ENCODE data around the gene MPC1.

The MPC1 gene

DNA sequence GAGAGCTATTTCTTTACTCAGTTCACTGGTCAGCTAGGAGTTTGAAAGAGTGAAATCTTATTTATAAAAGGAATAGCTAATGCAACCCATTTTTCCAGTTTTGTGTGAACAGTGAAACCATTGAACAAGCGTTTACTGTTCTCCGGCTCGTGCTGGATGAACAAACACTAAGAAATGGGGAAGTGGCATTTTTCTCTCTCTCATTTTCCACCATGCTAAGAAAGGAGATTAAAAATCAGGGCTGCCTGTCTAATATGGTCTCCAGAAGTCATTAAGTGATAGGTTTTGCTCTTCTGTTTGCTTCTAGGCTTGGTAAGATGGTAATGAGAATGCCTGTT lies 39.6 kb downstream of the MPC1 start:
- peak; percentile 89 for DNase-seq

DNA sequence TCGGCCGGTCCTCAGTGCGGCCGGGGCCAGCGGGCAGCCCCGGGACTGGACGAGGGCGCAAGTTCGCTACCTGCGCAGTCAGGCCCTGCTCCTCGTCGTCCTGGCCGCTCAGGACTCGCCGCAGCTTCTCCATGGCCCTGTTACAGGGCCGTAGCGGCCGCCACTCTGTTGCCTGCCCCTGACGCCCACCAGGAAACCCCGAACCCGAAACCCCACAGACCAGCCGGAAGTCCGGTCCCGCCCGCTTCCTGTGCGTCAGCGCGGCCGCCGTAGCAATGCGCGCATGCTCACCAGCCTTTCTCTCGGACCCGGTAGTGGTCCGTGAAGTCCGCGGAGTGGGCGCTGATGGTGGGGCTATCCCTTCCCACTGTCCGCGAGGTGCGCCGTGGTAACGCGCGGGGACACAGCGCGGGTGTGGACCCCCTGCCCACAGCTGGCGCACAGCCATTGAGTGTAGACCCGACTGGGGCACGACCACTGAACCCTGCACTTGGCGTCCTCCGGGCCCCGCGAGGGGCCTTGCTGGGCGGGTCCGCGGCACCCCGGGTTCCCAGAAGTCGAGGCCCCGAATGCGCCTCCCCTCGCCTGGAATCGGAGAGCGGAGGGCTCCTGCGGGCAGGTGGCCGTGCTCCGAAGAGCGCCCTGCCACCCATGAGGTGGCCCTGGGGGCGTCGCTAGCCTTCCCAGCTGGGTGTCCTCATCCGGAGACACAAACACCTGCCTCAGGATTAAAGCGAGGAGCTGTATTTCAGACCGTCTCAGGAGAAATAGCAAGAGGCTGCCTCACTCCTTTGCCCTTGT lies 40.2 kb downstream of the MPC1 start, which contains the start of gene SFT2D1:
TSS of gene SFT2D1 (minus strand) at position 197 of the 801 bp plus-strand sequence. CDS start at position 133, 64 bp downstream.
- peak; percentile 91 for DNase-seq

DNA sequence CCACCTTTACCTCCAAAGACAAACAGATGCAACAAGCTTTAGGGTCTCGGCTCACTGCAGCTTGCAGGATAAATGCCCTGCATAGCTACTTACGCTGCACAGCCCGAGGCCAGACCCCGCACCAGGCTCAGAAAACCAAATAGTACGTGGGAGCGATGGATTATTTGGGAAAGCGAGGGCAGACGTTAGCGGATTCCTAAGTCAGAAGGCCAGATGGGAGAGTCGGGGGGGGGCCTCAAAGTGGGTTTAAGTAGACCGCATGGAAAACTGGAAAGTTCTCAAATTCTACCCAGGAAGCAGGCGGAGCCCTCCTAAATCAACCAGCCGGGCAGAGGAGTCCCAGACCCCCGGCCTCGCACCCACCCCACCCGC lies 40.8 kb downstream of the MPC1 start:
- DNase-seq = no peak

DNA sequence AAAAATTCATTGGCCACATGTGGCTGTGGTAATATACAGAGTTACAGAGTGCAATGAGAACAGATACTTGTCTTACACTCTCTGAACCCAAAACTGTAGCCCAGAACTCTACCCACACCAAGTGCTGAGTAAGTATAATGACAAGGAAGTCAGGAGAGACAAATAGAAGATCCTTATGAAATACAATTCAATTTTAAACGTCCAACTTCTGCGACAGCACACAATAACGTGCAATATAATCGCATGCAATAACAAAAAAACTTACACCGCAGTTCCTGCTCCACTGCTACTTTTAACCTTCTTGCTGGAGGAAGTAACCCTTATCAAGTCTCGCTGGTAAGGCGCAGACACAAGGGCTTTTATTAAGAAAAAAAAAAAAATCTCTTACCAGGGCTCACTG lies 41.3 kb downstream of the MPC1 start:
- DNase-seq = peak; percentile 41

DNA sequence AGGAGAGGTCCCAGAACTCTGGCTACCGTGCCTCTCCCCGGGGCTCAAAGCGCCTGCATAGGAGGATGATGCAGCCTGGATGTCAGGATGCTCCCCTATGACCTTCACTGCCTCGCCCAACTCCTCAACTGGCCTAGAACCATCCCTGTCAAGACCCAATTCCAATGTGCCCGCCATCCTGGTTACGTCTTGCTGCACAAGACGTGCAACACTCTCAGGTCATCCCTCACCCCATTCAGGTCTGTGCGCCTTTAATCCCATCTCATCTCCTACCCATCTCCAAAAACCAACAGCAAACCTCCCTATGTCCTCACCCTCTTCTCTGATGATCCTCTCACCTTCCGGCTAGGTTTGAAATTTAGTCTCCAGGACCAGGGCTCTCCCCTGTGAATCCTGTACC lies 43.9 kb downstream of the MPC1 start:
- no peak for DNase-seq

- no peak for DNase-seq
Observed at GRCh38 chr6:166336847-166337246, 45.9 kb downstream of the MPC1 start.

DNA sequence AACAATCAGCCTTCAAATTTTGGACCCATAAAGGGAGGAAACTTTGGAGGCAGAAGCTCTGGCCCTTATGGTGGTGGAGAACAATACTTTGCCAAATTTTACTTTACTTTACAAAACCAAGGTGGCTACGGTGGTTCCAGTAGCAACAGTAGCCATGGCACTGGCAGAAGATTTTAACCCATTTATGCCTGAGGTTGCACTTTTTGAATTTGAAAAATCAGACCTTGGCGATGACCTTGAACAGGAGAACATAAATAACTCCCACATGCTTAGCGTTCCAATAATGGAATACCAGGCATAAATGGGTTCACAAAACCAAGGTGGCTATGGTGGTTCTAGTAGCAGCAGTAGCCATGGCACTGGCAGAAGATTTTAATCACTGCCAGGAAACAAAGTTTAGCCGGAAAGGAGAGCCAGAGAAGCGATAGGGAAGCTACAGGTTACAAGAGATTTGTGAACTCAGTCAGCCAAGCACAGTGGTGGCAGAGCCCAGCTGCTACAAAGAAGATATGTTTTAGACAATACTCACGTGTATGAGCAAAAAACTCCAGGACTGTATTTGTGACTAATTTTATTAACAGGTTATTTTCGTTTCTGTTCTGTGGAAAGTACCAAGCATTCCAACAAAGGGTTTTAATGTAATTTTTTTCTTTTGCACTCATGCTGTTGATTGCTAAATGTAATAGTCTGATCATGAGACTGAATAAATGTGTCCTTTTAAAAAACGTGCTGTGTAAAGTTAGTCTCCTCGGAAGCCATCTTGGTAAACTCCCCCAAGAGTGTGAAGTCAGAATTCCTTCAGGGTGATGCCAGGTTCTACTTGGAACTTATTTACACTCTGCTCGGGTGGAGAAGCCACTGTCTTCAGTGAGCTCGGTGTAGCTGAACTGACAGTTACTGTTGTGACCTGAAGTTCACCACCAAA lies 47.1 kb downstream of the MPC1 start:
- DNase-seq = no peak

DNA sequence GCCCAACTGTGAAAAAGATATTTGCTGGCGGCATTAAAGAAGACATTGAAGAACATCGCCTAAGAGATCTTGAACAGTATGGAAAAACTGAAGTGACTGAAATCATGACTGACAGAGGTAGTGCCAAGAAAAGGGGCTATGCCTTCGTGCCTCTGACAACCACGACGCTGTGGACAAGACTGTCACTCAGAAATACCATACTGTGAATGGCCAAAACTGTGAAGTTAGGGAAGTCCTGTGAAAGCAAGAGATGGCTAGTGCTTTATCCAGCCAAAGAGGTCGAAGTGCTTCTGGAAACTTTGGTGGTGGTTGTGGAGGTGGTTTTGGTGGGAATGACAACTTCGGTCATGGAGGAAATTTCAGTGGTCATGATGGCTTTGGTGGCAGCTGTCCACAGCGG lies 47.9 kb downstream of the MPC1 start:
- no peak for DNase-seq

- peak; percentile 34 for DNase-seq
Observed at GRCh38 chr6:166333172-166333995, 49.4 kb downstream of the MPC1 start.

DNA sequence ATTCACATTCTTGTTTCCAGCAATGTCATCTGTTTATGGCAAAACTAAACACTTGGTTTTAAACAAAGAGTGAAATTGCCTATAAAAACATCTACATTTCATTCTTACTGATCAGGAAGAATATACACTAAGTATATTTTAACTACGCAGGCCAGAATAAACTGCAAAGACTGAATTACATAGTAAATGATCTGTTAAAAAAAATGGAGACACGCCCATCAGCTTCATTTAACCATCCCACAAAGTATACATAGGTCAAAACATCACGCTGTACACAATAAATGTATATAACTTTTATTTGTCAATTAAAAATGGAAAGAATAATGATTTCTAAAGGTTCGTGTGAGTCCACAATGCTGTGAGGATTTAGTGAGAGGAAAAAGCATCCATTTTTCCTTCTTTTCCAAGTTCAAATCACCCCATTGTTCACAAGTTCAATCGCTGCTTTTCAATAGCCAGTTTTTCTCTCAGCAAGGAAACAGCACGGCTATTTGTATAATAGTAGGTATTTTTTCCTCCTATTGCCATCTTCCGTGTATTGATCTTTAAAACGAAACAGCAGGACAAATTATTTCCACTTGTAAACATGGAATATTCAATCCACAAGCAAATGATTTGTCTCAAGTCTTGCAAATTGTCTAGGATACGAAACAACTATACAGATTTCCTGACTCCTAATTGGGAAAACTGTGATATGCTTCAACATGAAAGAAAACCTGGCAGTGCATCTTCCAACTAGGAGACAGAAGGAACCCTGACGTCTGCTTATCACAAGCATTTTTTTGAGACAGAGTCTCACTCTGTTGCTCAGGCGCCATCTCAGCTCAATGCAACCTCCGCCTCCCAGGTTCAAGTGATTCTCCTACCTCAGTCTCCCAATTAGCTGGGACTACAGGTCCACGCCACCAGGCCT lies 51.0 kb downstream of the MPC1 start:
- no peak for DNase-seq

DNA sequence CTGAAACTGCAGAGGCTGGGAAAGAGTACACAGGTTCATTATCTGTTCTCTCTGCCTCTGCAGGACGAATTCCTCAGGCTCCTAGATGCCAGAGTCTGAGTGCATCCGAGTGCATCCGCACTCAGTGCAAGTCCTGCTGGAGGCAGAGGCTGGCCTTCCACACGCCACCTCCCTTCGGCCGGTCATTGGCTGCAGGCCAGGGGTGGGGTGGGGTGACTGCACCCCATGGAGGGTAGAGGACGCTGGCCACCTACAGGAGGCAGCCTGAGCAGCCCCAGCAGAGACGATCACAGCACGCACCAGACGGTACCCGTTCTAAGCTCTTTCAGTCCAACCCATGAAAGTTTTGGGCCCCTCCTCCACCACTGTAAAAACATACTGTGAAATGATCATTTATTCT lies 52.1 kb downstream of the MPC1 start:
- no peak for DNase-seq

DNA sequence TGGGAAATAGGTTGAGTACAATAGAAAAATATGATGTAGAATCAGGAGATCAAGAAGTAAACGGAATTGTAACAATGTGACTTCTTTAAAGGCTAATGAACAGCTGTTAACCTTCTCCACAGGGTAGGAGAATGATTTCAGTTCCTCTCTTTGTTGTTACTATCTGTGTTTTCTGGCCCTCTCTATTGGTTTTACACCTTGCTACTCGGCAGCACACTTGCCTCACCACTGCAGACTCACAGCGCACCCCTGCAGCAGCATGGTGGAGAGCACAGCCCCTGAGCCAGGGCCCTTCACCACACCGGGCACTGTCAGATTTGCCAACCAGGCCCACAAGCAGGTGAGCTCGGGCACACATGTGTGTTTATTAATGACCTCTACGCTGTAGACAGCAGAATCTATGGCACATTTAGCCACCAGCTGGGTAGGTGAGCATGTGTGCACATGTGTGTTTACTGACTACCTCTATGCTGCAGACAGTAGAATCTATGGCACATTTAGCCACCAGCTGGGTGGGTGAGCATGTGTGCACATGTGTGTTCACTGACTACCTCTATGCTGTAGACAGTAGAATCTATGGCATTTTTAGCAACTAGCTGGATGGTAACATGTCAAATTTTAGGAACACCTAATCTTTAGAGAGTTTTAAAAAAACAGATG lies 57.2 kb downstream of the MPC1 start:
- DNase-seq = no peak

DNA sequence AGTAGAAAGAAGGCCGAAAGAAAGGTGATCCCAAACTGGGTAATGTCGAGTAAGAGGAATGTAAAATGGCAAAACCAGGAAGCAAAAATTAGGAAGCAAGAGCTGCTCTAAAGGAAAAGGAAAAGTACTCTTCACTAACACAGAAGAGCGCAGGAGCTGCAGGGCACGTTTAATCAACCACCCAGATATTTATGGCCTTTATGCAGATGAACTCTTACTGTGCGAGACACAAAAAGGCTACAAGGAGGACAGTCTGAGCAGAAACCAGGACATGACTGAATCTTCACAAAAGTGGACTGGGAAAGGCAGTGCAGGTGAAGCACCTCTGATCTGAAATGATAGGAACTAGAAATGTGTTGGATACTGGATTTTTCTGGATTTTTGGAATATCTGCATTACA lies 59.3 kb downstream of the MPC1 start:
- DNase-seq = no peak

DNA sequence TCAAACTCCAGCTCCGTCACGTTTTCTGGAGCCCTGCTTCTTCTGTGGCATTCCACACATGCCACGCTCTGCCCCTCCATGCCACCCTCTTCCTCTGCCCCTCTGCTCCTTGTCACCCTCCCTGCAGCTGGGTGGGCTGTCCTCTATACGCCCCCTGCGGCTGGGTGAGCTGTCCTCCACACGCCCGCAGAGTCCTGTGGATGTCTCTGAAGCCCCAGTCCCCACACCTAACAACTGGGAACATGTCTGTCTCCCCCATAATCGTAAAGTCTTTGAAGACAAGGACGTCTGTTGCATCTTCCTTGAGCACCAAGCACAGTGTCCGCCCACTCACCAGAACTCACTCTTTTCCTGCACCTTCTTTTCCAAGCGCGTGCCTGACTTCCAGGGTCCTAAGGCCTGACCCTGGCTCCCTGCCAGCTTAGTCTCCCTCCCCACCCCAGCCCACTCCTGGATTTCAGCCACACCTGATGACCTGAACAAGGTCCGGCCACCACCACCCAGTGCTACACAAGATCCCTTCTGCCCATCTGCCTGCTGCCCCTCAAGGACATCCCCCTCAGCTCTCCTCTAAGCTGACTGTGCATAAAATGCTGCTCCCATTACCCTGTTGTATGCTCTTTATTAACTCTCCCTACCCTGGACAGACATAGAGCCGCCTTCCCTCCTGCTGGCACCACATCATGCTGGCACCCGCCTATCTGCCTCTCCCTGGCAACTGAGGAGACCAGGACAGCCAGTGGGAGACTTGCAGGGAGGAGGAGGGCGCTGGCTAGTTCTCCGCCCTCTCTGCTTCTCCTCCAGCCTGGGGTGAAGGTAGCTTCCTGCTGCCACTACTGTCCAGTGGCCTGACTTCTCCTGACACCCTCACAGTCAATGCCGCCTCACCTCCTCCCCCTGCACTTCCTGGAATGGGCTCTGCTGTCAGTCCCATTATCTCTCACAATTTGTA lies 63.8 kb downstream of the MPC1 start:
- DNase-seq = peak; percentile 55

DNA sequence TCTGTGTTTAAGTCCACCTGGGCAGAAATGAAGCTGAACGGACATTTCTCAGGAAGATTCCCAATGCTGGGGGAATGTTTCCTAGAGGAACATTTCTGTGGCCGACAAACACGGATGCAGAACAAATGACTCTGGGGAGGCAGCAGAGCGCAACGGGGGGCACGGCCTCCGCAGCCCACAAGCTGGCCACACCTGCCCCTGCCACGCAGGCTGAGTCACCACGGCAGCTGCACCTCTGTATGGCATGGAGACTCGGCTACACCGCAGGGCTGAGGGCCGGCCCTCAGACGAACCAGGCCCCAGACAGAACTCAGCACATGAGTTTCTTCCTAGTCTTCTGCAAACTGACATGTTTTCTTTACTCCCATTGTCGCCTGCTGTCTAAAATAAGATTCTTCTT lies 64.5 kb downstream of the MPC1 start:
- DNase-seq = no peak

DNA sequence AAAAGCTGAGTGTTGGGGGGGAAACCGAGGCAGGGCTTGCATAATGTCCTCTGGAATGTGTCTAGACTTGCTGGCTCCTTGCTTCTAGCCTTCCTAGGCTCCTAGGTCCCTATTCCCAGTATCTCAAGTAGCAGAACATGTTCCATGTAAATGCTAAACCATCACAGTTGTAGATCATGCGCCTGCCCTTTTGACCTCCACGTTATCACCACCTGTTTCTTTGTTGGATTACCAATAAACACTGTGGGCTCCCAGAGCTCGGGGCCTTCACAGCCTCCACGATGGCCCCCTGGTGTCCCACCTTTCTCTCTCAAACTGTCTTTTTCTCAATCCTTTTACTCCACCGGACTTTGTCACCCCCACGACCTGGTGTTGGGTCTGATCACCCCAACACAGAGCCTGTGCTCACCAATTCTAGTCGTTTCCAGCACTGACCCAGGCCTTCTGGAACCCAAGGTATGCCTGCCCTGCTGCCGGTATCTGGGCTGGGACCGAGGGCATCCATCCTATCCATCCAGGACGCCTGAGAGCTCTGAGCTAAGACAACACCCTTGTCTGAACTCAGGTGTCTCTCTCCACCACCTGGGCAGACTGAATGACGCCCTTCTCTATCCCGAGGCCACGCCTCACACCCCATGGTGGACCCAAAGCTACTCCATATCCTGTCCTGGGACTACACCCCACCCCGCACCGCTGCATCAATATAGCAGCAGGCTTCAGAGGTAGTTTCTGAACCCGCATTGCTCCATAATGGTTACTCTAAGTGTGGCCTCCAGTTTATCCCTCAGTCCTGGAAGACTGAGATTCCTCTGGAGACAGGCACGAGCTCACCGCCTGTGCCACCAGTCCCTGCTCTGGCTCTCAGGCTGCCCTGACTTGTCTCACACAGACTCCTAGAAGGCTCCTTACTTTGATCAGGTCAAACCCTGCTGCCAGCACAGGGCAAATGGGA lies 65.2 kb downstream of the MPC1 start:
- no peak for DNase-seq

DNA sequence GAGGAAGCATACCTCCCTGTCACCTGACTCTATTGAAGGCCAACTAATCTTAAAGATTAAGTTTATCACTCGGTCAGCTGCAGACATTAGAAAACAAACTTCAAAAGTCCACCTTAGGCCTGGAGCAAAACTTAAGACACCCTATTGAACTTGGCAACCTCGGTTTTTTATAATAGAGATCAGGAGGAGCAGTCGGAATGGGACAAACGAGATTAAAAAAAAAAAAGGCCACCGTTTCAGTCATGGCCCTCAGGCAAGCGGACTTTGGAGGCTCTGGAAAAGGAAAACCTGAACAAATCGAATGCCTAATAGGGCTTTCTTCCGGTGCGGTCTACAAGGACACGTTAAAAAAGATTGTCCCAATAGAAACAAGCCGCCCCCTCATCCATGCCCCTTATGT lies 67.3 kb downstream of the MPC1 start:
- DNase-seq = no peak
